OCI-LY3 (cell line): ENCODE measurements around the gene RHBDD2.
"Not testable (repeated sequence)": the region's sequence is repeated elsewhere in the genome, so short reads cannot be mapped to it uniquely, and the experiment has no call there.

Source experiments
- H2AFZ ChIP-seq: fragments of 200-600, 300-600 bp; shearing (Covaris generic); 2 replicates; pipeline ENCODE4 v1.6.0; 2014; ENCODE audit warnings: antibody characterized with exemption, low read depth, low read length
- H3K27ac ChIP-seq: fragments of 200-600, 300-600 bp; sonication (generic); 2 replicates; pipeline ENCODE4 v1.5.1; 2014; ENCODE audit warnings: mild to moderate bottlenecking, low read length, moderate library complexity, mixed read lengths
- H3K27me3 ChIP-seq: fragments of 200-600, 300-600 bp; sonication (generic); 2 replicates; pipeline ENCODE4 v1.6.1; 2014; ENCODE audit warnings: low read depth, low read length, mixed read lengths
- H3K36me3 ChIP-seq: fragments of 200-600, 300-600 bp; sonication (generic); replicated peaks from 2 replicates; pipeline ENCODE3; 2014; ENCODE audit warnings: low read depth, low read length, mixed read lengths
- H3K4me1 ChIP-seq: fragments of 300-600, 200-600 bp; sonication (generic); 2 replicates; pipeline ENCODE4 v1.6.1; 2014; ENCODE audit warnings: low read length, mixed read lengths
- H3K4me2 ChIP-seq: fragments of 200-600, 300-600 bp; sonication (generic); 2 replicates; pipeline ENCODE4 v1.6.1; 2014; ENCODE audit warnings: low read length, mixed read lengths
- H3K4me3 ChIP-seq: fragments of 300-600, 200-600 bp; sonication (generic); 2 replicates; pipeline ENCODE4 v1.5.1; 2014; ENCODE audit warnings: antibody characterized with exemption, mild to moderate bottlenecking, low read length, moderate library complexity
- H3K79me2 ChIP-seq: fragments of 300-600, 200-600 bp; shearing (Covaris generic); 2 replicates; pipeline ENCODE4 v1.6.1; 2014; ENCODE audit warnings: mild to moderate bottlenecking, low read length, mixed read lengths
- H3K9ac ChIP-seq: fragments of 300-600, 200-600 bp; shearing (Covaris generic); 2 replicates; pipeline ENCODE4 v1.6.0; 2014; ENCODE audit warnings: mild to moderate bottlenecking, low read length, moderate library complexity
- H3K9me3 ChIP-seq: fragments of 200-600, 300-600 bp; shearing (Covaris generic); 2 replicates; pipeline ENCODE4 v1.6.1; 2014; ENCODE audit warnings: low read length, mixed read lengths; ENCODE audit not compliant: insufficient read depth
- H4K20me1 ChIP-seq: fragments of 200-600, 300-600 bp; sonication (generic); 2 replicates; pipeline ENCODE4 v1.6.1; 2016; ENCODE audit warnings: low read length, mixed read lengths; ENCODE audit not compliant: insufficient read depth
- EZH2phosphoT487 ChIP-seq: fragments of 200-600 bp; shearing (Covaris generic); IDR thresholded peaks from 2 replicates; pipeline ENCODE4 v1.6.1; 2018; ENCODE audit warnings: antibody characterized with exemption, mixed run types, low read depth
- TF ChIP-seq, protein P1 (sequence below): fragments of 200-600, 300-600 bp; sonication (generic); IDR thresholded peaks from 2 replicates; pipeline ENCODE4 v1.5.1; 2014; ENCODE audit warnings: antibody characterized with exemption, low read length, low read depth

Gene RHBDD2

DNA sequence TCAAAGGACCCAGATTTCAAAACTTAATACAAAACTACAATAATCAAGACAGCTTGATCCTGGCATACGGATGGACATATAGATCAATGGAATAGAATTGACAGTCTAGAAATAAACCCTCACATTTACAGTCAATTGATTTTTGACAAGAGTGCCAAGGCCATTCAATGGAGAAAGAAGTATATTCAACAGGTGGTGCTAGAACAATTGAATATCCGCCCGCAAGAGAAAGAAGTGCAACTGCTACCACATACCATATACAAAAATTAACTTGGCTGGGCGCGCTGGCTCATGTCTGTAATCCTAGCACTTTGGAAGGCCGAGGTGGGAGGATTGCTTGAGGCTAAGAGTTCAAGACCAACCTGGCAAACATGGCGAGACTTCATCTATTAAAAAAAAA lies 42.0 kb upstream of the RHBDD2 start:
- TF ChIP-seq, protein P1, sequence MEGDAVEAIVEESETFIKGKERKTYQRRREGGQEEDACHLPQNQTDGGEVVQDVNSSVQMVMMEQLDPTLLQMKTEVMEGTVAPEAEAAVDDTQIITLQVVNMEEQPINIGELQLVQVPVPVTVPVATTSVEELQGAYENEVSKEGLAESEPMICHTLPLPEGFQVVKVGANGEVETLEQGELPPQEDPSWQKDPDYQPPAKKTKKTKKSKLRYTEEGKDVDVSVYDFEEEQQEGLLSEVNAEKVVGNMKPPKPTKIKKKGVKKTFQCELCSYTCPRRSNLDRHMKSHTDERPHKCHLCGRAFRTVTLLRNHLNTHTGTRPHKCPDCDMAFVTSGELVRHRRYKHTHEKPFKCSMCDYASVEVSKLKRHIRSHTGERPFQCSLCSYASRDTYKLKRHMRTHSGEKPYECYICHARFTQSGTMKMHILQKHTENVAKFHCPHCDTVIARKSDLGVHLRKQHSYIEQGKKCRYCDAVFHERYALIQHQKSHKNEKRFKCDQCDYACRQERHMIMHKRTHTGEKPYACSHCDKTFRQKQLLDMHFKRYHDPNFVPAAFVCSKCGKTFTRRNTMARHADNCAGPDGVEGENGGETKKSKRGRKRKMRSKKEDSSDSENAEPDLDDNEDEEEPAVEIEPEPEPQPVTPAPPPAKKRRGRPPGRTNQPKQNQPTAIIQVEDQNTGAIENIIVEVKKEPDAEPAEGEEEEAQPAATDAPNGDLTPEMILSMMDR: no peak
- TF ChIP-seq EZH2phosphoT487: no peak
- H3K79me2 ChIP-seq: no peaks in the 10 kb centered on the region
- H3K27me3 ChIP-seq: no peaks in the 10 kb centered on the region

DNA sequence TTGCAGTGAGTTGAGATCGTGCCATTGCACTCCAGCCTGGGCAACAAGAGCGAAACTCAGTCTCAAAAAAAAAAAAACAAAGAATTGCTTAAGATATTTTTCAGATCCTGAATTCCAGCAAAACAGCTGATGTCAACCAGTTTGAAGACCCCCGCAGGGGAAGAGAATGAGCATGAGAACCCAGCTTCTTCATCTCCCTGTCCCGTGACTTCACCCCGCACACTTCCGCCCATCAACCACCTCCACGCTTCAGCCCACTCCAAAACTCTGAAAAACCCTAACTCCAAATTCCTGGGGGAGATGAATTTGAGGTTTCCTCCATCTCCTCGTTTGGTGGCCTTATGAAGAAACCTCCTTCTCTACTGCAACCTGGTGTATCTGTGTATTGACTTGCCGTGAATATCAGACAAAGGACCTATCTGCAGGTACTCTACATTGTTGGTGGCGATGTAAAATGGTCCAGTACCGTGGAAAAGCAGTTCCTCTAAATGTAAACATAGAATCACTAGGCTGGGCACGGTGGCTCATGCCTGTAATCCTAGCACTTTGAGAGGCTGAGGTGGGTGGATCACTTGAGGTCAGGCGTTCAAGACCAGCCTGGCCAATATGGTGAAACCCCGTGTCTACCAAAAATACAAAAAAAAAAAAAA lies 40.4 kb upstream of the RHBDD2 start:
- H3K9ac ChIP-seq, H3K27me3 ChIP-seq, H2AFZ ChIP-seq, H3K4me1 ChIP-seq, H3K4me3 ChIP-seq, H3K9me3 ChIP-seq, H3K79me2 ChIP-seq, H3K36me3 ChIP-seq, H3K27ac ChIP-seq, H4K20me1 ChIP-seq, H3K4me2 ChIP-seq: not testable (repeated sequence)

More for the DNA sequence above, 42.0 kb upstream of the RHBDD2 start:
- H3K9me3 ChIP-seq: no peaks in the 10 kb centered on the region
- no peak overlapping the region for H3K27ac ChIP-seq
- H3K4me1 ChIP-seq: no peaks in the 10 kb centered on the region
- H3K36me3 ChIP-seq: no peaks in the 10 kb centered on the region
- no peak overlapping the region for H3K4me3 ChIP-seq
- H3K9ac ChIP-seq: no peak overlapping the region
- no peak overlapping the region for H2AFZ ChIP-seq
- H4K20me1 ChIP-seq: no peaks in the 10 kb centered on the region
- H3K4me2 ChIP-seq: no peak overlapping the region

DNA sequence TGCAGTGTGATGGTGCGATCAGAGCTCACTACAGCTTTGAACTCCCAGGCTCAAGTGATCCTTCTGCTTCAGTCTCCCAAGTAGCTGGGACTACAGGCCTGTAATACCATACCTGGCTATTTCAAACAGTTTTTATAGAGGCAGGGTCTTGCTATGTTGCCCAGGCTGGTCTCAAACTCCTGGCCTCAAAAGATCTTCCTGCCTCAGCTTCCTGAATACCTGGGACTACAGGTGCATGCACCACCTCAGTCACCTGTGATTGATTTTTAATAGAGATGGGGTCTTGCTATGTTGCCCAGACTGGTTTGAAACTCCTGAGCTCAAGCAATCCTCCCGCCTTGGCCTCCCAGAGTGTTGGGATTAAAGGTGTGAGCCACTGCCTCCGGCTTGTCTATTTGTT lies 38.8 kb upstream of the RHBDD2 start:
- TF ChIP-seq EZH2phosphoT487: no peak
- TF ChIP-seq, protein P1: no peak
- no peaks in the 10 kb centered on the region for H3K27me3 ChIP-seq
- H3K4me2 ChIP-seq: no peak overlapping the region
- H3K4me1 ChIP-seq: no peaks in the 10 kb centered on the region
- H2AFZ ChIP-seq: no peak overlapping the region
- no peak overlapping the region for H3K4me3 ChIP-seq
- no peaks in the 10 kb centered on the region for H3K36me3 ChIP-seq
- no peaks in the 10 kb centered on the region for H3K9me3 ChIP-seq
- H3K27ac ChIP-seq: no peak overlapping the region
- H3K9ac ChIP-seq: no peak overlapping the region
- no peaks in the 10 kb centered on the region for H3K79me2 ChIP-seq
- no peaks in the 10 kb centered on the region for H4K20me1 ChIP-seq

DNA sequence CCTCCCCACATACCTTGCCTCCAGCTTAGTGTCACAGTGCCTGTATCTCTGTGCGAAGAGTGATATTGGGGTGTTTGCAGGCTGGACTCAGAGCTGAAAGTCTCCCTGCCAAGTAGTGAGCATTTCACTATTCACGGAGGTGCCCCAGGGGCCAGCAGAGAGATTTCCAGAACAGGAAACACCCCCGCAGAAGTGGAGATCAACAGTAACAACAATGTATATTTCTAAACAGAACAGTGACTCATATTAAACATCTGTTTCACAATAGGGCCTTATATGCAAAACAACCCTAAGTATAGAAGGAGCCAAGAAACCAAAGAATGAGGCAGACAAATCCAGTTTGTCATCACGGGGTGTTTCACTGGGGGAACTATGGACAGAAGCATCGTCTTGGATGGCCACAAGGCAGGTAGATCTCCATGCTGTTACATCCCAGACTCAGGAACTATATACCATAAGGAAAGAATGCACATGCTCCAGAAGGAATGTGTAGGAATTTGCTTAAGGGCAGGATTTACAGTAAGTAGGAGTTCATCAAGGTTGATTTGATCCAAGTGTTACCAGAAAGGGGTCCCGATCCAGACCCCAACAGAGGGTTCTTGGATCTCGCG lies 35.9 kb upstream of the RHBDD2 start:
- Histone ChIP-seq H3K4me2 (no peak overlapping the region), H3K79me2 (no peaks in the 10 kb centered on the region), H3K4me3 (no peak overlapping the region), H3K9ac (no peak overlapping the region), H3K27ac (no peak overlapping the region), H3K27me3 (no peaks in the 10 kb centered on the region), H3K4me1 (no peaks in the 10 kb centered on the region), H3K9me3 (no peaks in the 10 kb centered on the region), H4K20me1 (no peaks in the 10 kb centered on the region), H2AFZ (no peak overlapping the region), H3K36me3 (no peaks in the 10 kb centered on the region)
- TF ChIP-seq, protein P1: no peak
- no peak for TF ChIP-seq EZH2phosphoT487
